K562 (cell line): ENCODE data around the gene MBOAT7. TPM values are rescaled to one million over a fixed set of nuclear protein-coding genes. Genes with fewer than 3 reads are reported as not detected.
A peak's percentile ranks its signal among the peaks of the same experiment; 100 is the strongest.

ENCODE experiments used
- EP400 ChIP-seq: fragments of 450-650 bp; IDR thresholded peaks from 2 replicates; pipeline ENCODE4 v1.6.1; 2017; ENCODE audit warnings: antibody characterized with exemption, mild to moderate bottlenecking, moderate library complexity
- KAT8 ChIP-seq: fragments of 450-650 bp; IDR thresholded peaks from 2 replicates; pipeline ENCODE4 v1.6.1; 2016; ENCODE audit warnings: low read depth, mild to moderate bottlenecking
- MCM7 ChIP-seq, 2 experiments: fragments of 450-650 bp; IDR thresholded peaks; 2 replicates each; pipeline ENCODE4 v1.6.1; 2016 to 2018
- NCOA1 ChIP-seq: fragments of 450-650 bp; IDR thresholded peaks from 2 replicates; pipeline ENCODE4 v1.6.1; 2016; ENCODE audit warnings: low read depth
- PPARD ChIP-seq: fragments of 250-450 bp; sonication (Bioruptor Pico); IDR thresholded peaks from 2 replicates; pipeline ENCODE4 v1.8.0; 2022; ENCODE audit warnings: inconsistent platforms, mild to moderate bottlenecking, moderate library complexity
- ZNF324 ChIP-seq: fragments of 250-450 bp; sonication (Bioruptor Pico); IDR thresholded peaks from 2 replicates; pipeline ENCODE4 v1.4.0; 2020; ENCODE audit warnings: mild to moderate bottlenecking
- ZNF778 ChIP-seq: fragments of 450-650 bp; formaldehyde crosslinking; IDR thresholded peaks from 2 replicates; pipeline ENCODE4 v1.4.0; 2020; ENCODE audit warnings: mild to moderate bottlenecking, moderate library complexity
- polyA plus RNA-seq, 8 experiments: library from polyadenylated mRNA; depleted of rRNA in 4 of 8; stranded (reverse) in 5 of 8; unstranded in 3 of 8; fragments of >200 nt; fragmentation: Nextera tagmentation in 2 of 8; fragmentation: Illumina TruSeq in 1 of 8; extraction: Ambion mirVana in 2 of 8; extraction: Trizol in 1 of 8; gene quantifications; 2 replicates each; pipeline versions ENCODE4 v1.2.1 to v1.2.3, GENCODE V29; 2011 to 2014; ENCODE audit warnings: inconsistent platforms in 1 of 8, missing spikeins in 1 of 8
- total RNA-seq, 7 experiments: library from RNA; depleted of rRNA in 6 of 7; stranded (reverse); fragments of >200 nt in 6 of 7; fragmentation: Illumina TruSeq in 2 of 7; extraction: Trizol in 2 of 7; gene quantifications; 2 replicates each; pipeline versions ENCODE4 v1.2.1 to v1.2.3, GENCODE V29; 2011 to 2021; ENCODE audit warnings: low replicate concordance in 1 of 7
- TF ChIP-seq, protein P1 (sequence below): fragments of 450-650 bp; IDR thresholded peaks from 2 replicates; pipeline ENCODE4 v1.6.1; 2017; ENCODE audit warnings: antibody characterized with exemption, mild to moderate bottlenecking
- TF ChIP-seq, protein P2 (sequence below), 3 experiments: IDR thresholded peaks in 2 of 3; conservative IDR thresholded peaks in 1 of 3; 2 replicates each; pipeline ENCODE4 v1.5.1; 2011 to 2012; ENCODE audit warnings: low read length in 3 of 3, mild to moderate bottlenecking in 3 of 3, control low read depth in 2 of 3, improper control_type of control experiment in 1 of 3, inconsistent platforms in 1 of 3, low read depth in 1 of 3, mixed read lengths in 1 of 3, moderate library complexity in 1 of 3; ENCODE audit not compliant: insufficient read depth in 2 of 3
- TF ChIP-seq, protein P3 (sequence below): fragments of 450-650 bp; IDR thresholded peaks from 2 replicates; pipeline ENCODE4 v1.6.1; 2017; ENCODE audit warnings: antibody characterized with exemption

The MBOAT7 gene
- total and polyA plus RNA-seq, 9 of the 15 experiments (the other 6 are each of a cell fraction or from before 2014, with no cell fraction given): 1.4 to 153 (median 56.1) TPM

DNA sequence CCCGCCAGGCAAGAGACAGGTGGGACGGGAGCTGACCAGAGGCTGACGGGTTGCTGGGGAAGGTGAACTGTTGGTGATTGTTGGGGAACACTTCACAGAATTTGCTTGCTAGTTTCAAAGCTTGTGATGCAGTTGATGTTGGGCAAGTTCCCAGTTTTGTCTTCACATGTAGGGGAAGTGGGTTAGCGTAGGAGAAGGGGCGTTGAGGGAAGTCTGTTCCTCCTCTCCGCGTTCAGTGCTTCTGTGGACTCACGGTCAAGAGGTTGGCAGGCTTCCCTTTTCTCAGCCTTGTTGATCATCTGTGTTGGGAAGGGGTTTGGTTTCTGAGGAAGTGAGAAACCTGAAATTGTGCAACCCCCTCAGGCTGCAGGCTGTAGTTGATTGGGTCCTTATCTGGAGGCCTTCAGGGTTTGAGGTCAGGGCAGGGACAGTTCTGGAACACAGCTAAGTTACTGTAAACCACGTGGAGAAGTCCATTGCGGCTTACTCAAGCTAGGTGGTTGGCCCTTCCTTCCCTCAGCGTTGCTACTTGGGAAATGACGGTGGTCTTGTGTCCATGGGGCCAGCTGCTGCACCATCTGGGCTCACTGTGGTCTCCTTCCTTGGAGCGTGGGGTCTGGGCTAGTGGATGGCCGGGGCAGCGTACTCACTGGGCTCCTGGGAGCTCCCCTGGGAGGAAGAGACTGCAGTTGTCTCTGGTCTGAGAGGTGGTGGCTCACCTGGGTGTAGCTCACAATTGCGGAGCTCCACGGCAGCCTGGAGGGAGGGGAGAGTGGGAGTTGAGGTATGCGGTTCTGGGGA is 18.8 kb upstream of the MBOAT7 start (continued):
- TF ChIP-seq, protein P1, sequence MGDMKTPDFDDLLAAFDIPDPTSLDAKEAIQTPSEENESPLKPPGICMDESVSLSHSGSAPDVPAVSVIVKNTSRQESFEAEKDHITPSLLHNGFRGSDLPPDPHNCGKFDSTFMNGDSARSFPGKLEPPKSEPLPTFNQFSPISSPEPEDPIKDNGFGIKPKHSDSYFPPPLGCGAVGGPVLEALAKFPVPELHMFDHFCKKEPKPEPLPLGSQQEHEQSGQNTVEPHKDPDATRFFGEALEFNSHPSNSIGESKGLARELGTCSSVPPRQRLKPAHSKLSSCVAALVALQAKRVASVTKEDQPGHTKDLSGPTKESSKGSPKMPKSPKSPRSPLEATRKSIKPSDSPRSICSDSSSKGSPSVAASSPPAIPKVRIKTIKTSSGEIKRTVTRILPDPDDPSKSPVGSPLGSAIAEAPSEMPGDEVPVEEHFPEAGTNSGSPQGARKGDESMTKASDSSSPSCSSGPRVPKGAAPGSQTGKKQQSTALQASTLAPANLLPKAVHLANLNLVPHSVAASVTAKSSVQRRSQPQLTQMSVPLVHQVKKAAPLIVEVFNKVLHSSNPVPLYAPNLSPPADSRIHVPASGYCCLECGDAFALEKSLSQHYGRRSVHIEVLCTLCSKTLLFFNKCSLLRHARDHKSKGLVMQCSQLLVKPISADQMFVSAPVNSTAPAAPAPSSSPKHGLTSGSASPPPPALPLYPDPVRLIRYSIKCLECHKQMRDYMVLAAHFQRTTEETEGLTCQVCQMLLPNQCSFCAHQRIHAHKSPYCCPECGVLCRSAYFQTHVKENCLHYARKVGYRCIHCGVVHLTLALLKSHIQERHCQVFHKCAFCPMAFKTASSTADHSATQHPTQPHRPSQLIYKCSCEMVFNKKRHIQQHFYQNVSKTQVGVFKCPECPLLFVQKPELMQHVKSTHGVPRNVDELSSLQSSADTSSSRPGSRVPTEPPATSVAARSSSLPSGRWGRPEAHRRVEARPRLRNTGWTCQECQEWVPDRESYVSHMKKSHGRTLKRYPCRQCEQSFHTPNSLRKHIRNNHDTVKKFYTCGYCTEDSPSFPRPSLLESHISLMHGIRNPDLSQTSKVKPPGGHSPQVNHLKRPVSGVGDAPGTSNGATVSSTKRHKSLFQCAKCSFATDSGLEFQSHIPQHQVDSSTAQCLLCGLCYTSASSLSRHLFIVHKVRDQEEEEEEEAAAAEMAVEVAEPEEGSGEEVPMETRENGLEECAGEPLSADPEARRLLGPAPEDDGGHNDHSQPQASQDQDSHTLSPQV: peak; percentile 94
- TF ChIP-seq, protein P2, sequence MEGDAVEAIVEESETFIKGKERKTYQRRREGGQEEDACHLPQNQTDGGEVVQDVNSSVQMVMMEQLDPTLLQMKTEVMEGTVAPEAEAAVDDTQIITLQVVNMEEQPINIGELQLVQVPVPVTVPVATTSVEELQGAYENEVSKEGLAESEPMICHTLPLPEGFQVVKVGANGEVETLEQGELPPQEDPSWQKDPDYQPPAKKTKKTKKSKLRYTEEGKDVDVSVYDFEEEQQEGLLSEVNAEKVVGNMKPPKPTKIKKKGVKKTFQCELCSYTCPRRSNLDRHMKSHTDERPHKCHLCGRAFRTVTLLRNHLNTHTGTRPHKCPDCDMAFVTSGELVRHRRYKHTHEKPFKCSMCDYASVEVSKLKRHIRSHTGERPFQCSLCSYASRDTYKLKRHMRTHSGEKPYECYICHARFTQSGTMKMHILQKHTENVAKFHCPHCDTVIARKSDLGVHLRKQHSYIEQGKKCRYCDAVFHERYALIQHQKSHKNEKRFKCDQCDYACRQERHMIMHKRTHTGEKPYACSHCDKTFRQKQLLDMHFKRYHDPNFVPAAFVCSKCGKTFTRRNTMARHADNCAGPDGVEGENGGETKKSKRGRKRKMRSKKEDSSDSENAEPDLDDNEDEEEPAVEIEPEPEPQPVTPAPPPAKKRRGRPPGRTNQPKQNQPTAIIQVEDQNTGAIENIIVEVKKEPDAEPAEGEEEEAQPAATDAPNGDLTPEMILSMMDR (IDR thresholded peaks at IDR 0.05 in 2 of 3, conservative IDR thresholded peaks at IDR 0.05 in 1 of 3; ENCODE audit: insufficient read depth in 2 of 3, low read depth in 1 of 3, low read length in 3 of 3): no peak; a peak in 1 of 6 replicates
- TF ChIP-seq PPARD (CRISPR knock-in tag) (no peak), ZNF324 (no peak; the same call in 1 of the 2 replicates), NCOA1 (peak; percentile 84), KAT8 (no peak), MCM7 (IDR thresholded peaks at IDR 0.05) (no peak), EP400 (peak; percentile 77), ZNF778 (CRISPR knock-in tag) (no peak)
- TF ChIP-seq, protein P3, sequence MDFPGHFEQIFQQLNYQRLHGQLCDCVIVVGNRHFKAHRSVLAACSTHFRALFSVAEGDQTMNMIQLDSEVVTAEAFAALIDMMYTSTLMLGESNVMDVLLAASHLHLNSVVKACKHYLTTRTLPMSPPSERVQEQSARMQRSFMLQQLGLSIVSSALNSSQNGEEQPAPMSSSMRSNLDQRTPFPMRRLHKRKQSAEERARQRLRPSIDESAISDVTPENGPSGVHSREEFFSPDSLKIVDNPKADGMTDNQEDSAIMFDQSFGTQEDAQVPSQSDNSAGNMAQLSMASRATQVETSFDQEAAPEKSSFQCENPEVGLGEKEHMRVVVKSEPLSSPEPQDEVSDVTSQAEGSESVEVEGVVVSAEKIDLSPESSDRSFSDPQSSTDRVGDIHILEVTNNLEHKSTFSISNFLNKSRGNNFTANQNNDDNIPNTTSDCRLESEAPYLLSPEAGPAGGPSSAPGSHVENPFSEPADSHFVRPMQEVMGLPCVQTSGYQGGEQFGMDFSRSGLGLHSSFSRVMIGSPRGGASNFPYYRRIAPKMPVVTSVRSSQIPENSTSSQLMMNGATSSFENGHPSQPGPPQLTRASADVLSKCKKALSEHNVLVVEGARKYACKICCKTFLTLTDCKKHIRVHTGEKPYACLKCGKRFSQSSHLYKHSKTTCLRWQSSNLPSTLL: no peak; the same call in 1 of the 2 replicates
